Endodermal cell (in vitro differentiated cells): ENCODE measurements around the gene DCHS1. TPM values are rescaled to one million over a fixed set of nuclear protein-coding genes. Genes with fewer than 3 reads are reported as not detected.
A peak's percentile ranks its signal among the peaks of the same experiment; 100 is the strongest.

Experiments used
- DNase-seq: peaks from one replicate; pipeline ENCODE4 v3.0.0-alpha.2; 2017
- H3K27ac ChIP-seq: 2 replicates; pipeline ENCODE4 v1.5.1; 2013; ENCODE audit warnings: mild to moderate bottlenecking, low read depth, low read length, moderate library complexity
- H3K27me3 ChIP-seq: 2 replicates; pipeline ENCODE4 v1.6.1; 2013; ENCODE audit warnings: mild to moderate bottlenecking, low read length, moderate library complexity; ENCODE audit not compliant: insufficient read depth, control insufficient read depth, poor library complexity, severe bottlenecking
- H3K36me3 ChIP-seq: 2 replicates; pipeline ENCODE4 v1.7.0; 2013; ENCODE audit warnings: mild to moderate bottlenecking, low read length, moderate library complexity; ENCODE audit not compliant: control insufficient read depth, insufficient read depth
- H3K4me1 ChIP-seq: one replicate; pipeline ENCODE4 v1.7.0; 2013; ENCODE audit warnings: low read length; ENCODE audit not compliant: control insufficient read depth, insufficient read depth
- H3K4me3 ChIP-seq: 2 replicates; pipeline ENCODE4 v1.5.1; 2013; ENCODE audit warnings: mild to moderate bottlenecking, low read length, moderate library complexity
- H3K9ac ChIP-seq: 2 replicates; pipeline ENCODE4 v1.6.1; 2013; ENCODE audit warnings: mild to moderate bottlenecking, low read length, moderate library complexity; ENCODE audit not compliant: poor library complexity, severe bottlenecking; ENCODE audit errors: extremely low read depth
- H3K9me3 ChIP-seq: 2 replicates; pipeline ENCODE4 v1.6.1; 2013; ENCODE audit warnings: mild to moderate bottlenecking, low read length, moderate library complexity; ENCODE audit not compliant: control insufficient read depth
- H3K27ac Mint-ChIP-seq: 2 replicates; pipeline ENCODE4 v1.8.0; 2020; ENCODE audit warnings: mixed read lengths
- H3K27me3 Mint-ChIP-seq: 2 replicates; pipeline ENCODE4 v1.8.0; 2021; ENCODE audit warnings: mild to moderate bottlenecking, mixed read lengths; ENCODE audit not compliant: insufficient read depth
- H3K36me3 Mint-ChIP-seq: 2 replicates; pipeline ENCODE4 v1.8.0; 2020; ENCODE audit warnings: low read depth, mixed read lengths
- H3K4me1 Mint-ChIP-seq: 2 replicates; pipeline ENCODE4 v1.8.0; 2020; ENCODE audit warnings: mixed read lengths
- H3K4me3 Mint-ChIP-seq: 2 replicates; pipeline ENCODE4 v1.8.0; 2020; ENCODE audit warnings: mild to moderate bottlenecking, moderate library complexity, mixed read lengths
- H3K9me3 Mint-ChIP-seq: 2 replicates; pipeline ENCODE4 v1.8.0; 2020; ENCODE audit warnings: mild to moderate bottlenecking, mixed read lengths
- CTCF ChIP-seq: fragments of 200-600 bp; sonication (generic); conservative IDR thresholded peaks from 2 replicates; pipeline ENCODE4 v1.5.0; 2021; ENCODE audit warnings: antibody characterized with exemption, mild to moderate bottlenecking
- WGBS, 2 experiments: methylation state at CpG; one replicate each; pipeline versions ENCODE4 v1.1.5 to v1.1.7; 2013; ENCODE audit warnings: missing lambda C conversion rate in 2 of 2, mixed read lengths in 1 of 2; ENCODE audit not compliant: insufficient coverage in 1 of 2, insufficient read length in 1 of 2; 5-methylcytosine and 5-hydroxymethylcytosine counted together
- total RNA-seq, 2 donors: library from RNA; stranded (reverse); fragmentation: NEBNext Ultra II Directional in 1 of 2; extraction: Animal tissue kit (Norgen Biotek cat#: 25700) in 1 of 2; gene quantifications; 2 replicates in 1 of 2; 3 replicates in 1 of 2; pipeline ENCODE4 v1.2.1, GENCODE V29; 2021

DCHS1 gene
- total RNA-seq, 2 donors from 2014 or later, result 13.7 to 14.3 TPM

- Histone ChIP-seq H3K27me3 (no peaks in the 10 kb centered on the region), H3K36me3 (peaks cover 55% of the 10 kb centered on the region), H3K27ac (no peak overlapping the region), H3K4me1 (peaks cover 5% of the 10 kb centered on the region), H3K9ac (no peak overlapping the region), H3K4me3 (peak overlapping the region; percentile 90), H3K9me3 (no peaks in the 10 kb centered on the region)
- 91 to 97% methylated on average over 4 to 6 of the region's 6 CpGs for WGBS, 2 experiments
- Mint-ChIP-seq H3K9me3 (no peaks in the 10 kb centered on the region), H3K4me1 (peaks cover 20% of the 10 kb centered on the region), H3K27ac (peak overlapping the region; percentile 88), H3K4me3 (no peak overlapping the region), H3K27me3 (no peaks in the 10 kb centered on the region), H3K36me3 (peaks cover 54% of the 10 kb centered on the region)
- DNase-seq, result no peak
- TF ChIP-seq CTCF, result no peak
Observed at GRCh38 chr11:6610591-6610990, 45.0 kb downstream of the DCHS1 start.

DNA sequence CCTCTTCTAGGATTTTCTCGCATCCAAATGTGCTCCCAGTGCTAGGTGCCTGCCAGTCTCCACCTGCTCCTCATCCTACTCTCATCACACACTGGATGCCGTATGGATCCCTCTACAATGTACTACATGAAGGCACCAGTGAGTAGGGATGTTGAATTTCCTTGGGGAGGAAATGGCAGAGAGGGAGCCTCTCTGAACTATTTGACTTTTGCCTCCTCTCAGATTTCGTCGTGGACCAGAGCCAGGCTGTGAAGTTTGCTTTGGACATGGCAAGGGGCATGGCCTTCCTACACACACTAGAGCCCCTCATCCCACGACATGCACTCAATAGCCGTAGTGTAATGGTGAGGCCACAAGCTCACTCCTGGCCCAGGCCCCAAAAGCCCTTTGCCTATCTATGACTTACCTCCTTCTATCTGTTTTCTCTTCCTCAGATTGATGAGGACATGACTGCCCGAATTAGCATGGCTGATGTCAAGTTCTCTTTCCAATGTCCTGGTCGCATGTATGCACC lies 46.0 kb downstream of the DCHS1 start:
- H3K36me3 ChIP-seq, result peaks cover 50% of the 10 kb centered on the region
- H3K27ac Mint-ChIP-seq, result peak overlapping the region; percentile 81
- H3K4me1 ChIP-seq, result peaks cover 5% of the 10 kb centered on the region
- no peaks in the 10 kb centered on the region for H3K9me3 Mint-ChIP-seq
- TF ChIP-seq CTCF, result no peak
- no peak overlapping the region for H3K27ac ChIP-seq
- peak; percentile 31 for DNase-seq
- H3K4me1 Mint-ChIP-seq, result peaks cover 20% of the 10 kb centered on the region
- peaks cover 44% of the 10 kb centered on the region for H3K36me3 Mint-ChIP-seq
- H3K27me3 ChIP-seq, result no peaks in the 10 kb centered on the region
- H3K9me3 ChIP-seq, result no peaks in the 10 kb centered on the region
- no peaks in the 10 kb centered on the region for H3K27me3 Mint-ChIP-seq
- no peak overlapping the region for H3K4me3 Mint-ChIP-seq
- H3K9ac ChIP-seq, result no peak overlapping the region
- no peak overlapping the region for H3K4me3 ChIP-seq
- 88 to 100% methylated on average over 2 to 8 of the region's 8 CpGs for WGBS, 2 experiments

DNA sequence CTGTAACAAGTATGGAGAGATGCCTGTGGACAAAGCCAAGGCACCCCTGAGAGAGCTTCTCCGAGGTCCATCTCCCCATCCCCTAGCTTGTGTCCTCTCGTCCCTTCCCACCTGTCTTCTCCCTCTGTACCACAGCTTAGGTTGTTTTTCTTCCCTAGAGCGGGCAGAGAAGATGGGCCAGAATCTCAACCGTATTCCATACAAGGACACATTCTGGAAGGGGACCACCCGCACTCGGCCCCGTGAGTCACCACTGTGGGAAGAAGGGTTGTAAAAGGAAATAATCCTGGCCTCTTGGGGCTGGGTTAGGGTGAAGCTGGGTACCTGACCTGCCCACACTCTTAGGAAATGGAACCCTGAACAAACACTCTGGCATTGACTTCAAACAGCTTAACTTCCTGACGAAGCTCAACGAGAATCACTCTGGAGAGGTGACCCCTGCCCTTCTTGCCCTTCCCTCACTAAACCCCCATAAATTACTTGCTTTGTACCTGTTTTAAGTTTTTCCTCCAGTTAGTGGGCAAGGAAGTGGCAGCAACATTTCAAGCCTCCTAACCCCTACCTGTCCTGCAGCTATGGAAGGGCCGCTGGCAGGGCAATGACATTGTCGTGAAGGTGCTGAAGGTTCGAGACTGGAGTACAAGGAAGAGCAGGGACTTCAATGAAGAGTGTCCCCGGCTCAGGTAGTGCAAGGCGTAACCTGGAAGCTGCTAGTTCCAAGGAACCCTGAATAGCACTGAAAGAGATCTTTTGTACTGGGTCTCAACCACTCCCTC lies 46.7 kb downstream of the DCHS1 start:
- peak overlapping the region; percentile 81 for H3K27ac Mint-ChIP-seq
- H3K27ac ChIP-seq, result no peak overlapping the region

More for the DNA sequence above, 46.7 kb downstream of the DCHS1 start:
- H3K36me3 ChIP-seq, result peaks cover 49% of the 10 kb centered on the region
- WGBS, 2 experiments, result 94 to 96% methylated on average over 9 to 14 of the region's 14 CpGs
- no peak overlapping the region for H3K9ac ChIP-seq
- no peaks in the 10 kb centered on the region for H3K27me3 ChIP-seq
- peak; percentile 39 for DNase-seq
- no peak overlapping the region for H3K4me3 ChIP-seq
- H3K27me3 Mint-ChIP-seq, result no peaks in the 10 kb centered on the region
- H3K4me1 Mint-ChIP-seq, result peaks cover 20% of the 10 kb centered on the region
- no peak overlapping the region for H3K4me3 Mint-ChIP-seq
- H3K36me3 Mint-ChIP-seq, result peaks cover 42% of the 10 kb centered on the region
- no peaks in the 10 kb centered on the region for H3K9me3 Mint-ChIP-seq
- TF ChIP-seq CTCF, result no peak
- no peaks in the 10 kb centered on the region for H3K9me3 ChIP-seq
- peaks cover 5% of the 10 kb centered on the region for H3K4me1 ChIP-seq
